Measurements from ENCODE around the gene BLOC1S6. TPM values are rescaled to one million over a fixed set of nuclear protein-coding genes. Genes with fewer than 3 reads are reported as not detected.

Gene BLOC1S6
- total and polyA plus RNA-seq, 5 experiments from 2014 or later: 50.9 to 62.1 (median 58.8) TPM

Other genes starting within 250 kb of the BLOC1S6 start
- gene GATM, start 208.8 kb upstream of the BLOC1S6 start, total RNA-seq: 1 to 10 TPM; 5.0 to 5.3 TPM
- 1 to 10 TPM in 1 of 3 donors, under 1 TPM in 1, not detected in 1; 0.48 to 2.9 TPM for gene GATM, start 208.8 kb upstream of the BLOC1S6 start, polyA plus RNA-seq
- 1 to 10 TPM; 6.4 to 6.7 TPM for gene SLC30A4, start 64.6 kb upstream of the BLOC1S6 start, total RNA-seq
- gene SLC30A4, start 64.6 kb upstream of the BLOC1S6 start, polyA plus RNA-seq: 1 to 10 TPM; 1.9 to 2.9 (median 2.4) TPM
- gene SQOR, start 47.6 kb downstream of the BLOC1S6 start, total RNA-seq: 10 to 100 TPM; 30.4 to 38.9 TPM
- 10 to 100 TPM; 58.6 to 68.3 (median 58.7) TPM for gene SQOR, start 47.6 kb downstream of the BLOC1S6 start, polyA plus RNA-seq

Measured in naive thymus-derived CD8-positive, alpha-beta T cell (primary cell).